Stomach (tissue), 4 donors: ENCODE results near the gene FAF2.

Experiments used
- EP300 ChIP-seq: sonication (generic); formaldehyde crosslinking; IDR thresholded peaks from one replicate; pipeline ENCODE4 v1.6.1; 2017; ENCODE audit warnings: antibody characterized with exemption
- POLR2A ChIP-seq, 4 donors: fragments of 450-650 bp; IDR thresholded peaks; one replicate each; pipeline ENCODE4 v1.6.1; 2016; ENCODE audit warnings: antibody characterized with exemption in 4 of 4, control low read depth in 2 of 4, mild to moderate bottlenecking in 1 of 4, moderate library complexity in 1 of 4
- POLR2AphosphoS5 ChIP-seq, 3 donors: sonication (generic); formaldehyde crosslinking; IDR thresholded peaks; one replicate each; pipeline ENCODE4 v1.6.1; 2016; ENCODE audit warnings: antibody characterized with exemption in 3 of 3
- TF ChIP-seq, protein P1 (sequence below), 7 experiments: fragments of 450-650 bp in 4 of 7; fragments of 200-600 bp in 3 of 7; sonication (generic) in 3 of 7; IDR thresholded peaks; one replicate each; pipeline ENCODE4 v1.5.1; 2016 to 2019; ENCODE audit warnings: antibody characterized with exemption in 7 of 7, control low read depth in 2 of 7, mild to moderate bottlenecking in 1 of 7

DNA sequence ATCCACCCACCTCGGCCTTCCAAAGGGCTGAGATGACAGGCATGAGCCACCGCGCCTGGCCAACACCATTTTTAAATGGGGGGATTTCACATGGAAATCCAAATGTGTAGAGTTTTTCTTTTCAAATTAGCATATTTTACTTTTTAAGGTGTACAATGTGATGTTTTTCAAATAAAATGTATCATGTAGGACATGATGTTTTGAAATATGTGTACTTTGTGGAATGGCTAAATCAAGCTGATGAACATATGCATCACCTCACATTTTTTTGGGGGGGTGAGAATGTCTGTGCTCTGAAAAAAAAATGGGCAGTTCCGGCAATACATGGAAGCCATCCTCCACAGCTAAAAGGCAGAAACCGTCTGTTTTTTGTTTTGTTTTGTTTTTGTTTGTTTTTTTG, 3.4 kb upstream of the FAF2 start:
- TF ChIP-seq POLR2A (IDR thresholded peaks at IDR 0.05) = no peak
- TF ChIP-seq, protein P1, sequence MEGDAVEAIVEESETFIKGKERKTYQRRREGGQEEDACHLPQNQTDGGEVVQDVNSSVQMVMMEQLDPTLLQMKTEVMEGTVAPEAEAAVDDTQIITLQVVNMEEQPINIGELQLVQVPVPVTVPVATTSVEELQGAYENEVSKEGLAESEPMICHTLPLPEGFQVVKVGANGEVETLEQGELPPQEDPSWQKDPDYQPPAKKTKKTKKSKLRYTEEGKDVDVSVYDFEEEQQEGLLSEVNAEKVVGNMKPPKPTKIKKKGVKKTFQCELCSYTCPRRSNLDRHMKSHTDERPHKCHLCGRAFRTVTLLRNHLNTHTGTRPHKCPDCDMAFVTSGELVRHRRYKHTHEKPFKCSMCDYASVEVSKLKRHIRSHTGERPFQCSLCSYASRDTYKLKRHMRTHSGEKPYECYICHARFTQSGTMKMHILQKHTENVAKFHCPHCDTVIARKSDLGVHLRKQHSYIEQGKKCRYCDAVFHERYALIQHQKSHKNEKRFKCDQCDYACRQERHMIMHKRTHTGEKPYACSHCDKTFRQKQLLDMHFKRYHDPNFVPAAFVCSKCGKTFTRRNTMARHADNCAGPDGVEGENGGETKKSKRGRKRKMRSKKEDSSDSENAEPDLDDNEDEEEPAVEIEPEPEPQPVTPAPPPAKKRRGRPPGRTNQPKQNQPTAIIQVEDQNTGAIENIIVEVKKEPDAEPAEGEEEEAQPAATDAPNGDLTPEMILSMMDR (IDR thresholded peaks at IDR 0.05) = no peak
- TF ChIP-seq EP300 = no peak
- TF ChIP-seq POLR2AphosphoS5 (IDR thresholded peaks at IDR 0.05) = no peak
